ENCODE data around the gene KLHDC4.

Gene KLHDC4

DNA sequence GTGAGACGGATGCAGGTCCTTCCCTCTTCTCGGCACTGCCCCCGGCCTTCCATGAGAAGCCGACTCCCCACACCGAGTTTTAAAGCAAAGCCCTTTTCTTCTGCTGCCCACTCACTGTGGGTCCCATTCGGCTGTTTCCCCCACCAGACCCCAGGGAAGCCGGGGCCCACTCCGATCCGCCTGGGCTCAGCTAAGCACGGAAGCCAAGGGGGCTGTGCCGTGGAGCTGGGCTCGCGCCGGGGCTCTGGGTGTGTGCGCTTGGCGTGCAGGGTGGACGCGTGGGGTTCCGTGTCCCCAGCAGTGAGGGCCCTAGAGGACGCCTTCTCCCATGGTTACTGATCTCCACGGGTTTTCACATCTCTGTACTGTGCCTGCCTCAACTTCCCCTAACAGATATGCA is 68.5 kb downstream of the KLHDC4 start:
- no peak for DNase-seq

- no peak for DNase-seq
Measured at GRCh38 chr16:87696726-87697125, 69.1 kb downstream of the KLHDC4 start.

DNA sequence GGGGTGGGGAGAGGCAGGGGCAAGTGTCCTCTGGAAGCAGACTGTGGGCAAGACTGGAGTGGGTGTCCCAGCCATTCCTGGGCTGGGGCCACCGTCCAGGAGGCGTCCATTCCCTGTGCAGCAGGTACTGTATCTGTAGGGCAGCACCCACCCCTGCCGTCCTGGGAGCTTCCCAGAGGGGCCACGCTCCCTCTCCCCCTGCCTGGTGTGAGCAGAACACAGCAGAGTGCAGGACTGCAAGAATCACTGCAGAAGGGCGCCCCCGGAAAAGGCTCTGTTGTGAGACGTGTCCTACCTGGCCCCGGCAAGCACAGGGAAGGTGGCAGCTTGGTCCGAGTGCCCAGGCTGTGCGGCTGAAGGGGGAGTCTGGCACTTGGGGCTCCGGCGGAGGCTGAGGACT is 70.3 kb downstream of the KLHDC4 start:
- no peak for DNase-seq

- DNase-seq, result no peak
Measured at GRCh38 chr16:87694441-87695125, 71.2 kb downstream of the KLHDC4 start.

DNA sequence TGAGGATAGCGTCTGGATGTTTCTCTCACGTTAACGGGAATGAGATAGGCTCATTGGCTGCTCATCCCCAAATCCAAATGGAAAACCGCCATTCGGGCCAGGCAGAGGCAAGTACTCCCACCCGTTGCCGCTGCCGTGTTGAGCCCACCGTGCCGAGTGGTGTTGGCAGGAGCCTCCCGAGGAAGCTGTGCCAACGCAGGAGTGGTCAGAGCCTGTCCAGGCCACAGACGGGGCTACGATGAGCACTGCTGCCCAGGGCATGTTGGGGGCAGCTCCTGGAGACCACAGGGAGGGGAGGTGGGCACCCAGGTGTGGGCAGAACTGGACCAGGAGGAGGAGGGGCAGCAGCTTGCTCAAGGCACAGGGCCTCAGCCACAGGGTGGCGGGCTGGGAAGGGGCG is 72.0 kb downstream of the KLHDC4 start:
- DNase-seq, result no peak

DNA sequence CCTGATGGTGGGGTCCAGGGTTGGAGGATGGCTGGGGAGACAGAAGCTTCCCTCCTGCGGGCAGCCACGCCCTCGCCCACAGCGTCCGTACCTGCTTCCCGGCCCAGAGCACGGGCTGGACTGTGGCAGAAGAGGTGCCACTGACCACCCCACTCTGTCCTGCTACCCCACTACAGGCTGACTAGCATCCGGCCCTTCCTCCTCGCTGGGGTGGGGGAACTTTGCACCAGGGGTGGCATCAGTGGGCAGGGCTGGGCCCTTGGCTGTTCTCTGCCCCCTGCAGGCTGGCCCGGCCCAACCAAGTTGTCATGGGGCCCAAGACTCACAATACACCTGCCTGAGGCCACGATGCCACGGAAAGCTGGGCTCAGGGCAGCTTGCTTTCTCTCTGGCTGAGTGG is 73.0 kb downstream of the KLHDC4 start:
- no peak for DNase-seq

- no peak for DNase-seq
Measured at GRCh38 chr16:87692176-87692575, 73.6 kb downstream of the KLHDC4 start.

DNA sequence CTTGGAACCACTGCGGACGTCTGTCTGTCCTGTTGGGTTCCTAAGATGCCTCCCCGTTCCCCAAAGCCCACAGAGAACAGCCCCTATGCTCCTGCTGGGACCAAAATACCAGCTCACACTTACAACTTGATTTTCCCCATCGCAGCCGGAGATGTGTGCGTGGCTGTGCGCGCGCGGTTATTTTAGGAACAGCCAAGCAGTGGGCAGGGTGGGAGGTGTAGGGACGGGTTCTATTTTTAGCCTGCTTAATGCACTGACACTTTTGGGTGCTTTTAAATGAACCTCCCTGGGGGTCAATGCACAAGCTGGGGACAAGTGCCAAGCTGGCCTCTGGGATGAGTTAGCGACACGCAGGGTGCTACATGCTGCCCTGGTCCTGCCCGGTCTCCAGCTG is 74.1 kb downstream of the KLHDC4 start:
- DNase-seq, result no peak

DNA sequence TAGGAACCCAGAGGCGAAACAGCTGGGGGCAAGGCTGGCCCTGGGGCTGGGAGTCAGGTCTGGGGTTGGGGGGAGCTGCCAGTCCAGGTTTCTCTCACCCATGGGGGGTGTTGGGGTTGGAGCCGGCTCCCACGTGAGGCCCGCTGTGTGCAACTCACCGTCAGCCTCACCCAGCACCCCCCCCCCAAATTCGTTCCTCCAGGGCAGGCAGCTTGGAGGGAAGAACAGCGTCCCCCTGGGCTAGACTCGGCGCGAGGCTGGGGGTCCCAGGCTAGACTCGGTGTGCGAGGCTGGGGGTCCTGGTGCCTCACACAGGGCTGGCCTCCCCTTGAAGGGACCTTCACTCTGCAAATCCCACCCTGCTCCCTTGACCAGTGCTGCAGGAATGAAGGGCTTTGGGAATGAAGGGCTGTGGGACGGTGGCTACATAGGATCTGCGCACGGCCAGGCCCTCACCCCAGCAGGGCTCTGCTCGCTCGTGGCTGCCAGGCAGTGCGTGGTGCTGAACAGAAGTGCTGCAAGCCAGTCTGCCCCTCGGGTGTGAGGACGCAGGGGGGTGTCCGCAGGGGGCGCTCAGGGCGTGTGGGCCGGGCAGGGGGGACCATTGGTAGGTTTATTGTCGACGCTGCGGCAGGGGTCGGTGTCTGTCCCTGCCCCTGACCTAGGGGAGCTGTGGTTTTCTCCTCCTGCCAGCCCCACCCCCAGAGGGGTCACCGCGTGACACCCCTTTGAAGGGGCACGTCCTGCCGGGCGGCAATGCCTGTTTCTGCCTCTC is 74.7 kb downstream of the KLHDC4 start:
- DNase-seq, result no peak

DNA sequence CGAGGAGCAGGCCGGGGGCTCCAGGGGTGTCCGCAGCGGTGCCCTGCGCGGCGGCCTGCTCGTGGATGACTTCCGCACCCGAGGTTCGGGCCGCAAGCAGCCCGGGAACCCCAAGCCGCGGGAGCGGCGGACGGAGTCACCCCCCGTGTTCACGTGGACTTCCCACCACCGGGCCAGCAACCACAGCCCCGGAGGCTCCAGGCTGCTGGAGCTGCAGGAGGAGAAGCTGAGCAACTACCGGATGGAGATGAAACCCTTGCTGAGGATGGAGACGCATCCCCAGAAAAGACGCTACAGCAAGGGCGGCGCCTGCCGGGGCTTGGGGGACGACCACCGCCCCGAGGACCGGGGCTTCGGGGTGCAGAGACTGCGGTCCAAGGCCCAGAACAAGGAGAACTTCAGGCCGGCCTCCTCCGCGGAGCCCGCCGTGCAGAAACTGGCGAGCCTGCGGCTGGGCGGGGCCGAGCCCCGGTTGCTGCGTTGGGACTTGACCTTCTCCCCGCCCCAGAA is 75.8 kb downstream of the KLHDC4 start:
- no peak for DNase-seq

GRCh38 chr16:87688876-87689815 is 76.6 kb downstream of the KLHDC4 start:
- DNase-seq, result no peak

- no peak for DNase-seq
Measured at GRCh38 chr16:87687998-87688529, 77.7 kb downstream of the KLHDC4 start.

DNA sequence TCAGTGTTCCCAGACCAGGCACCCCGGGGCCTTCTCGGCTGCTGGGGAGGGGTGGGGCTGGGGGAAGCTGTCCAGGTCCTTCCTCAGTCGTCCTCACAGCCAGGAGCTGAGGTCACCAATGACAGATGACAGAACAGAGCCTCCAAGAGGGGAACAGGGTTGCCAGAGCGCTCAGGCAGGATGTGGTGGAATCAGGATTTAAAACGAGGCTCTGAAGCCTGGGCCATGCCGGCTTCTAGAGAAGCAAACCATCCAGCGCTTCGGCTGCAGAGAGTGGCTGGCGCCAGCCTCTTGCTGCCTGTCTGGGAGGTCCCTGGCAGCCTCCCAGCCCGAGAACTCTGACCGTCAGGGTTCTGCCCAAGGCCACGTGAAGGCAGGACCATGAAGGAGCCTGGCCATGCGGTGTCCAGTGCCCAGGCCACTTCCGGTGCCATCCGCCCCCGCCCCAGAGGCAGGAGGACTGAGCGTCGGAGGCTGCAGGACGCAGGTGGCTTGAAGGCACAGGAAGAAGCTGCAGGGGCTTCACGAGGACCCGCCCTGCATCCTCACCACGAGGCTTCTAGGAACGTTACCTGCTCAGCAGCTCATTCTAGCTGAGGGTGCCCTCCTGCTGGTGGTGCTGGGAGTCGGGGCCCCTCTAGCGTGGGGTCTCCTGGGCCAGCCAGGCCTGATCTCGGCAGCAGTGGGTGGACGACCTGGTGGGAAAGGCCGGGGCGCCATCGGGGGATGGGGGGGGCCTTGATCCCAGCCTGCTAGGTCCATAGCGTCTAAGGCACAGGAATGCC is 78.5 kb downstream of the KLHDC4 start:
- no peak for DNase-seq

GRCh38 chr16:87686697-87687096 is 79.1 kb downstream of the KLHDC4 start:
- DNase-seq, result no peak

DNA sequence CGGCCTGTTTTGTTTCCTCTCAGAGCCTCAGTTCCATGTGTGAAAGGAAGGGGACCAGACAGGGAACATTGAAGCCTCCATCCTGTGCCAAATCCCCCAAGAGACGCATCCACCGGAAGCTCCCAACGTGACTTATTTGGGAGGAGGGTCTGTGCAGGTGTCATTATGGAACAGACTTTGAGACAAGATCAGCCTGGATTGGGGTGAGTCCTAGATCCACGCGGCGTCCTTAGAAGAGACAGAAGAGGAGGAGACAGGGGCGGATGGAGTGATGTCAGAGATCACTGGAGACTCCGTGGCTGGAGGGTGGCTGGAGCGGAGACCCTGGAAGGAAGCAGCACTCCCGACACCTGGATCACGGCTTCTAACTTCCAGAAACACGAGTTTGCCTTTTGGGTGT is 80.0 kb downstream of the KLHDC4 start:
- no peak for DNase-seq

DNA sequence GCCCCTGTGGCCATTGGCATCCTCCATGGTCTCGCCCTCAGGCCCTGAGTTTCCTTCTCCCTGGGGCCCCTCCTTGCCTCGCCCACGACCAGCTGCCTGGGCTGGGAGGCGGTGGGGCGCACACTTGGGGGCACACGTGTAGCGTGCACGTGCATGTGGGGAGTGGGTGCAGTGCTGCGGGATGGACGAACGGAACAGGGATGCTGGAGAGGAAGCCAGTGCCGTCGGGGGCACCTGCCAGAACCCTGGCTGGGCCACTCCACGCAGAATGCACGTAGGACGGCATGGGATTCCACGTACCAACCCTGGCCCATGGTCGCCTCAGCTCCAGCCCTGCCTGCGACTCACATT is 80.4 kb downstream of the KLHDC4 start:
- DNase-seq, result no peak

DNA sequence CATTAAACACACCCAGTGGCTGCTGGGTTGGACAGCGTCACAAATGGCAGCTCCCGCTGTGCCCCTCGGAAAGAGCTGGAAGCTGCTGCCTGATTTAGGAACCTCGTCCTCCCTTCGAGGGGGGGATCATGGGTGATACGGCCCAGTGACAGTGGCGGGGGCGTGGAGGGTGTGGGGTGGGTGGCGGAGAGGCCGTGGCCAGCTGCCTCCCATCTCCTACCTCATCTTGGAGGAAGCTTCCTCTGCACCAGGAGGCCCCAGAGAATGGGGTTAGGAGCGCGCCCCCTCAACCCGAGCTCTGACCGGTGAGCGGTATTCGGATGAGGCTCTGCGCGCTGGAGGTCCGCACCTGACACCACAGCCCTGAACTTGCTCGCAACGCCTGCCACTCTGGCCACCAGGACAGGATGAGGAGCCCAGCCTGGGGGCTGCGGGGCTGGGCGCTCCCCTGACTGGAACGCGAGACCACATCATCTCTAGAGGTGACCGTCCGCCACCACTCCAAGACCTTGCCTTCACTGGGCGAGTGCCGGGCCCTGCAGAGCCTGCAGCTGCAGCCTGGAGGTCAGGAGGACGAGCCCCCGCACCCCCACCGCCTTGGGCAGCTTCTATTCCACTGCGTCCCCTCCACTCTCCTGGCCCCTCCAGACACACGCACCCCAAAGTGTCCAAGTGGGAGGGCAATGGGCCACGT is 80.9 kb downstream of the KLHDC4 start:
- DNase-seq, result no peak

DNA sequence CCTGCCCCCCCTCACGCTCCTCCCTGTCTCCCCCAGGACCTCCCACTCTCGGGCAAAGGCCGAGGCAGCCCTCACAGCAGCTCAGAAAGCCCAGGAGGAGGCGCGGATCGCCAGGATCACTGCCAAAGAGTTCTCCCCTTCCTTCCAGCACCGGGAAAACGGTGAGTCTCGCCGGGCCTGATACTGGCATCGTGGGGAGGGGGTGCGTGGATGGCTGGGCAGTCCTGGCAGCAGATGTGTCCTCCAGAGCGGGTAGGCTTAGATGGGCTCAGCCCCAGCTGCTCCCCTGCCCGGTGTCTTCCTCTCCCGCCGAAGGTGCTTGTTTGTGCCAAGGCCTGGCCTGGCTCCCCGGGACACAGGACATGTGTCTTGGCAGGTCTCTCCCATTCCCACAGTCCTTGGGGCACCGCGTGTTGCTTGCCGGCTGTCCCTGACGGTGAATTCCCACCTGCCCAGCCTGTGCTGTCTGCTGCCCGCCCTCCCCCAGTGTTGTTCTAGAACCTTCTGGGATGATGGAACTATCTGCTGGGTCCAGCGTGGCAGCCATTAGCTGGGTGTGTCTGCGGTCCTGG is 81.6 kb downstream of the KLHDC4 start:
- no peak for DNase-seq

DNA sequence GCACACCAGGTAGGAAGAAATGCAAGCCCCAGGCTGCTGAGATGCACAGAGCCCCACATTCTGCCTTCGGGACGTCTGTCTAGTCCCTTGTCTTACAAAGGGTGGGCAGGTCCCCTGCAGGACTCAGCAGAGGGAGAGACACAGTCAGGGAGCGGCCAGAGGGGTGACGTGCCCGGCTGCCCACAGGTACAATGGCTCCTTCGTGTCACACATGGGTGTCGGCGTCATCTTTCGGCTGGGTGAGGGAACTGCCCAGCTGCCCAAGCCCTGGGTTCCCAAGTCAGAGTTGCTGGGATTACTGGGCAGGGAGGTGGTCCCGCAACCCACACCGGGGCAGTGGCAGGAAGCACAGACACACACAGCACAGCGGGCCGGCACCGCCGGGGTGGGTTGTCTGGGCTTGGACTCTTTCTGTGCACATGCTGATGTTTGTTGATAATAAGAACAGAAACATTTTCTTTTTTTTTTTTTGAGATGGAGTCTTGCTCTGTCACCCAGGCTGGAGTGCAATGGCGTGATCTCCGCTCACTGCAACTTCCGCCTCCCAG is 82.9 kb downstream of the KLHDC4 start:
- no peak for DNase-seq

- no peak for DNase-seq
Measured at GRCh38 chr16:87681981-87682570, 83.7 kb downstream of the KLHDC4 start.

Data from CD4-positive, alpha-beta T cell treated with Interleukin-21 for 1 hour (primary cell).